ENCODE measurements around the gene KDM4C. TPM values are rescaled to one million over a fixed set of nuclear protein-coding genes. Genes with fewer than 3 reads are reported as not detected.

KDM4C gene
- total RNA-seq, 4 donors from 2014 or later = 39.0 to 113 (median 43.9) TPM

DNA sequence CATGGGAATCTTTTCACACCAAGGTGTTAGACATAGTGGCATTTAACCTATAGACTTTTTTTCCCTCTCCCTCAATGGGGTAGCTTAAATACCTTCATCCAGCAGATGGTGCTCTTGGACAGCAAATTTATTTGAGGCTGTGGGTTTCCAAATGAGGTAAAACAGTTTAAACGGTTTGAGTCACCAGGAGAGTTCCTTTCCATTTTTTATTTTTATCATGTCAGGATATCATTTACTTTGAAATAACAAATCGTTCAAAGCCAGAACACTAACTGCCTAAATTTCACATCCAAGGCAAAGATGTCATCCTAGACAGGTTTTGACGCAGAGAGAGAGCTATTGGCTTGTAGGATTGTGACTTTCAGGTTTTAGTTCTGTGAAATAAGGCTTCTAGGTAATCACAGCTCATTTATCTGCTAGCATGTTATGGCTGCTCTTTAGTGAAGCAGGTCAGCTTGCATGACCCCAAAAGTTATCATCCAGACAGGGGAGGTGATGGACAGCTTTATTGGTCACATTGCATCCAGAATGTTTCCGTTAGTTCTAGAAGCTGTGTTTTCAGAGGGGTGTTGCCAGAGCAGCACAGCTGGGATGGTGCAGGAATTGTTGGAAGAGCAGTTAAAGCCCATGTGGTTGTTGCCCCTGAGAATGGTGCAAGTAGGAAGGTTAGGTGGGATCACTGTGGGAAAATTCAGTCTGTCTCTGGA, 69.8 kb downstream of the KDM4C start:
- Histone ChIP-seq H3K9me3 (no peaks in the 10 kb centered on the region), H3K27me3 (no peaks in the 10 kb centered on the region), H3K4me1 (no peaks in the 10 kb centered on the region), H3K27ac (no peak overlapping the region), H3K36me3 (peaks cover 12% of the 10 kb centered on the region), H3K4me3 (no peak overlapping the region)
- WGBS = 52% methylated on average over 4 of the region's 4 CpGs
- DNase-seq (ENCODE audit: low spot score in 2 of 2) = no peak
- TF ChIP-seq, protein P1, sequence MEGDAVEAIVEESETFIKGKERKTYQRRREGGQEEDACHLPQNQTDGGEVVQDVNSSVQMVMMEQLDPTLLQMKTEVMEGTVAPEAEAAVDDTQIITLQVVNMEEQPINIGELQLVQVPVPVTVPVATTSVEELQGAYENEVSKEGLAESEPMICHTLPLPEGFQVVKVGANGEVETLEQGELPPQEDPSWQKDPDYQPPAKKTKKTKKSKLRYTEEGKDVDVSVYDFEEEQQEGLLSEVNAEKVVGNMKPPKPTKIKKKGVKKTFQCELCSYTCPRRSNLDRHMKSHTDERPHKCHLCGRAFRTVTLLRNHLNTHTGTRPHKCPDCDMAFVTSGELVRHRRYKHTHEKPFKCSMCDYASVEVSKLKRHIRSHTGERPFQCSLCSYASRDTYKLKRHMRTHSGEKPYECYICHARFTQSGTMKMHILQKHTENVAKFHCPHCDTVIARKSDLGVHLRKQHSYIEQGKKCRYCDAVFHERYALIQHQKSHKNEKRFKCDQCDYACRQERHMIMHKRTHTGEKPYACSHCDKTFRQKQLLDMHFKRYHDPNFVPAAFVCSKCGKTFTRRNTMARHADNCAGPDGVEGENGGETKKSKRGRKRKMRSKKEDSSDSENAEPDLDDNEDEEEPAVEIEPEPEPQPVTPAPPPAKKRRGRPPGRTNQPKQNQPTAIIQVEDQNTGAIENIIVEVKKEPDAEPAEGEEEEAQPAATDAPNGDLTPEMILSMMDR (IDR thresholded peaks at IDR 0.05) = peak in 1 of 2 donors; percentile 36
- no peak for TF ChIP-seq EP300 (IDR thresholded peaks at IDR 0.05)

GRCh38 chr9:6829027-6829426, 71.3 kb downstream of the KDM4C start:
- H3K9me3 ChIP-seq = no peaks in the 10 kb centered on the region
- no peak for DNase-seq (ENCODE audit: low spot score in 2 of 2)
- H3K36me3 ChIP-seq = peaks cover 5% of the 10 kb centered on the region
- no peak for TF ChIP-seq POLR2AphosphoS5 (IDR thresholded peaks at IDR 0.05)
- TF ChIP-seq, protein P1 (IDR thresholded peaks at IDR 0.05) = no peak
- TF ChIP-seq POLR2A (IDR thresholded peaks at IDR 0.05) = no peak
- H3K4me1 ChIP-seq = no peaks in the 10 kb centered on the region
- H3K4me3 ChIP-seq = no peak overlapping the region
- H3K27ac ChIP-seq = no peak overlapping the region
- H3K27me3 ChIP-seq = no peaks in the 10 kb centered on the region
- WGBS = 92% methylated on average over 2 of the region's 2 CpGs

GRCh38 chr9:6829536-6829935, 71.8 kb downstream of the KDM4C start:
- no peak for DNase-seq (ENCODE audit: low spot score in 2 of 2)
- Histone ChIP-seq H3K27me3 (no peaks in the 10 kb centered on the region), H3K9me3 (no peaks in the 10 kb centered on the region), H3K27ac (no peak overlapping the region), H3K4me1 (no peaks in the 10 kb centered on the region), H3K36me3 (peaks cover 8% of the 10 kb centered on the region), H3K4me3 (no peak overlapping the region)
- TF ChIP-seq POLR2AphosphoS5 (IDR thresholded peaks at IDR 0.05) (no peak), POLR2A (IDR thresholded peaks at IDR 0.05) (no peak)
- TF ChIP-seq, protein P1 (IDR thresholded peaks at IDR 0.05) = no peak

- H3K9me3 ChIP-seq = no peaks in the 10 kb centered on the region
- DNase-seq (ENCODE audit: low spot score in 2 of 2) = no peak
- peaks cover 18% of the 10 kb centered on the region for H3K36me3 ChIP-seq
- no peak overlapping the region for H3K4me3 ChIP-seq
- no peaks in the 10 kb centered on the region for H3K27me3 ChIP-seq
- no peak overlapping the region for H3K27ac ChIP-seq
- WGBS = 87% methylated on average over 12 of the region's 12 CpGs
- no peaks in the 10 kb centered on the region for H3K4me1 ChIP-seq
- TF ChIP-seq, protein P1 (IDR thresholded peaks at IDR 0.05) = no peak
- TF ChIP-seq POLR2A (IDR thresholded peaks at IDR 0.05) (no peak), POLR2AphosphoS5 (IDR thresholded peaks at IDR 0.05) (no peak), EP300 (IDR thresholded peaks at IDR 0.05) (no peak)
These were observed 75.9 kb downstream of the KDM4C start for GRCh38 chr9:6833518-6834192.

DNA sequence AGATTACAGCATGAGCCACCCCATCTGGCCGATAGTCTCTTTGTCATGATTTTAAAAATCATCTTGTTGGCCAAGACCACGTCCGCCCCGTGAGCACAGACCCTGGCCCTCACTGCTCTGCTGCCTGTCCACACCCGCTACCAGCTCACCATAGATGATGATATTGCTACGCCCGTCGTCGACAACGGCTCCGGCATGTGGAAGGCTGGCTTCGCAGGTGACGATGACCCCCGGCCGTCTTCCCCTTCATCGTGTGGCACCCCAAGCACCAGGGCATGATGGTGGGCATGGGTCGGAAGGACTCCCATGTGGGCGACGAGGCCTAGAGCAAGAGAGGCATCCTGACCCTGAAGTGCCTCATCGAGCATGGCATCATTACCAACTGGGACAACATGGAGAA, 76.5 kb downstream of the KDM4C start:
- H3K27ac ChIP-seq = no peak overlapping the region
- 98% methylated on average over 20 of the region's 20 CpGs for WGBS
- H3K9me3 ChIP-seq = no peaks in the 10 kb centered on the region
- H3K4me3 ChIP-seq = no peak overlapping the region
- TF ChIP-seq POLR2AphosphoS5 (IDR thresholded peaks at IDR 0.05) = no peak
- TF ChIP-seq, protein P1 (IDR thresholded peaks at IDR 0.05) = no peak
- no peak for TF ChIP-seq EP300 (IDR thresholded peaks at IDR 0.05)
- TF ChIP-seq POLR2A (IDR thresholded peaks at IDR 0.05) = no peak
- H3K27me3 ChIP-seq = no peaks in the 10 kb centered on the region
- DNase-seq (ENCODE audit: low spot score in 2 of 2) = no peak
- no peaks in the 10 kb centered on the region for H3K4me1 ChIP-seq
- peaks cover 18% of the 10 kb centered on the region for H3K36me3 ChIP-seq
